H1 (cell line): ENCODE data around the gene TSPAN4. TPM values are rescaled to one million over a fixed set of nuclear protein-coding genes. Genes with fewer than 3 reads are reported as not detected.

ENCODE experiments used
- CTCF ChIA-PET: fragments of 300-600 bp; sonication (Branson Sonifier 250); formaldehyde crosslinking; loops from one replicate; lab custom pipeline; 2021; ENCODE audit not compliant: partially characterized antibody; lab: Charles Lee
- POLR2A ChIA-PET: fragments of 300-600 bp; sonication (Branson Sonifier 250); formaldehyde crosslinking; loops from one replicate; lab custom pipeline; 2021; ENCODE audit warnings: inconsistent platforms; ENCODE audit not compliant: partially characterized antibody; lab: Charles Lee
- DNase-seq, 2 experiments: peaks; one replicate each; pipeline versions ENCODE4 v3.0.0 to v3.0.0-alpha.2; 2010 to 2022; ENCODE audit warnings: low spot score in 2 of 2, low read depth in 1 of 2, mixed read lengths in 1 of 2
- FAIRE-seq: peaks from 2 replicates; lab custom pipeline; 2011; peaks lifted over from hg19 to GRCh38; lab: Jason Lieb, UNC
- H2AFZ ChIP-seq: 2 replicates; pipeline ENCODE4 v1.8.1; 2012; ENCODE audit warnings: low read length, inconsistent platforms
- H2AK5ac ChIP-seq: 2 replicates; pipeline ENCODE4 v1.6.1; 2013; ENCODE audit warnings: low read depth, low read length
- H2BK120ac ChIP-seq: replicated peaks from 2 replicates; pipeline ENCODE3; 2013; ENCODE audit warnings: low read depth, low read length, inconsistent platforms
- H2BK12ac ChIP-seq: 2 replicates; pipeline ENCODE4 v1.6.1; 2013; ENCODE audit warnings: low read depth, low read length
- H2BK15ac ChIP-seq: 2 replicates; pipeline ENCODE4 v1.6.1; 2013; ENCODE audit warnings: low read length
- H2BK20ac ChIP-seq: 2 replicates; pipeline ENCODE4 v1.6.1; 2013; ENCODE audit warnings: low read length
- H2BK5ac ChIP-seq: 2 replicates; pipeline ENCODE4 v1.6.1; 2013; ENCODE audit warnings: low read depth, low read length
- H3K14ac ChIP-seq: 2 replicates; pipeline ENCODE4 v1.6.1; 2013; ENCODE audit warnings: inconsistent platforms; ENCODE audit not compliant: insufficient read length
- H3K18ac ChIP-seq: 2 replicates; pipeline ENCODE4 v1.6.1; 2013; ENCODE audit warnings: low read length; ENCODE audit errors: extremely low read depth
- H3K23ac ChIP-seq: 2 replicates; pipeline ENCODE4 v1.6.1; 2013; ENCODE audit warnings: inconsistent platforms; ENCODE audit not compliant: insufficient read length
- H3K23me2 ChIP-seq: 2 replicates; pipeline ENCODE4 v1.6.1; 2013; ENCODE audit warnings: low read depth, low read length
- H3K27ac ChIP-seq: 2 replicates; pipeline ENCODE4 v1.6.1; 2011; ENCODE audit warnings: low read depth, low read length, inconsistent platforms
- H3K27me3 ChIP-seq, 4 experiments: replicated peaks in 1 of 4; 1 replicate in 1 of 4; 2 replicates in 3 of 4; pipeline versions ENCODE4 v1.6.1 to v1.8.1; 2011 to 2013; ENCODE audit warnings: low read length in 3 of 4, mild to moderate bottlenecking in 3 of 4, inconsistent platforms in 2 of 4, mixed read lengths in 2 of 4, moderate library complexity in 1 of 4; ENCODE audit not compliant: control insufficient read depth in 3 of 4, insufficient read depth in 3 of 4; ENCODE audit errors: extremely low read depth in 1 of 4
- H3K36me3 ChIP-seq, 4 experiments: 2 replicates each; pipeline versions ENCODE4 v1.6.1 to v1.8.1; 2011 to 2013; ENCODE audit warnings: mild to moderate bottlenecking in 4 of 4, low read length in 3 of 4, moderate library complexity in 2 of 4, control low read depth in 1 of 4, inconsistent platforms in 1 of 4; ENCODE audit not compliant: insufficient read depth in 4 of 4, control insufficient read depth in 2 of 4
- H3K4ac ChIP-seq: replicated peaks from 2 replicates; pipeline ENCODE3; 2013; ENCODE audit warnings: low read length, low read depth, mixed read lengths, inconsistent platforms; ENCODE audit not compliant: insufficient read length
- H3K4me1 ChIP-seq, 4 experiments: replicated peaks in 1 of 4; 1 replicate in 1 of 4; 2 replicates in 3 of 4; pipeline versions ENCODE4 v1.6.1 to v1.8.1; 2011 to 2013; ENCODE audit warnings: low read length in 3 of 4, inconsistent platforms in 2 of 4, mixed read lengths in 1 of 4; ENCODE audit not compliant: insufficient read depth in 4 of 4, control insufficient read depth in 3 of 4
- H3K4me2 ChIP-seq, 2 experiments: 2 replicates each; pipeline versions ENCODE4 v1.6.1 to v1.8.1; 2011 to 2013; ENCODE audit warnings: low read depth in 2 of 2, low read length in 2 of 2, control low read depth in 1 of 2, inconsistent platforms in 1 of 2, mild to moderate bottlenecking in 1 of 2; ENCODE audit not compliant: insufficient read depth in 1 of 2
- H3K4me3 ChIP-seq, 4 experiments: fragments of 200-600, 300-600 bp in 1 of 4; sonication (generic), shearing (Covaris generic), sonication (Bioruptor Twin) in 1 of 4; 2 replicates each; pipeline versions ENCODE4 v1.5.1 to v1.8.1; 2011 to 2016; ENCODE audit warnings: low read length in 4 of 4, low read depth in 3 of 4, control low read depth in 2 of 4, inconsistent platforms in 2 of 4, mild to moderate bottlenecking in 2 of 4, mixed read lengths in 1 of 4, moderate library complexity in 1 of 4; ENCODE audit not compliant: insufficient read depth in 2 of 4; ENCODE audit errors: extremely low read depth in 1 of 4
- H3K56ac ChIP-seq: replicated peaks from 2 replicates; pipeline ENCODE3; 2013; ENCODE audit warnings: low read depth, mild to moderate bottlenecking, mixed read lengths, low read length, inconsistent platforms; ENCODE audit not compliant: insufficient read length
- H3K79me1 ChIP-seq: 2 replicates; pipeline ENCODE4 v1.6.1; 2013; ENCODE audit warnings: low read depth, low read length, control low read depth
- H3K79me2 ChIP-seq, 2 experiments: 2 replicates each; pipeline versions ENCODE4 v1.6.1 to v1.8.1; 2012 to 2013; ENCODE audit warnings: low read length in 2 of 2, mild to moderate bottlenecking in 2 of 2, inconsistent platforms in 1 of 2; ENCODE audit not compliant: insufficient read depth in 2 of 2, control insufficient read depth in 1 of 2
- H3K9ac ChIP-seq, 4 experiments: replicated peaks in 1 of 4; 1 replicate in 1 of 4; 2 replicates in 3 of 4; pipeline versions ENCODE4 v1.6.1 to v1.8.1; 2011 to 2013; ENCODE audit warnings: low read depth in 3 of 4, low read length in 3 of 4, control low read depth in 2 of 4, mild to moderate bottlenecking in 2 of 4, moderate library complexity in 2 of 4, inconsistent platforms in 1 of 4; ENCODE audit errors: extremely low read depth in 1 of 4
- H3K9me3 ChIP-seq, 2 experiments: 2 replicates each; pipeline versions ENCODE4 v1.6.1 to v1.8.1; 2012 to 2013; ENCODE audit warnings: mild to moderate bottlenecking in 2 of 2, moderate library complexity in 2 of 2, control low read depth in 1 of 2, inconsistent platforms in 1 of 2, low read depth in 1 of 2, low read length in 1 of 2, mixed read lengths in 1 of 2; ENCODE audit not compliant: insufficient read depth in 2 of 2
- H4K20me1 ChIP-seq, 2 experiments: replicated peaks in 1 of 2; 2 replicates each; pipeline versions ENCODE3 to v1.8.1; 2011 to 2013; ENCODE audit warnings: inconsistent platforms in 2 of 2, low read length in 2 of 2, mild to moderate bottlenecking in 1 of 2; ENCODE audit not compliant: insufficient read depth in 2 of 2, control insufficient read depth in 1 of 2
- H4K5ac ChIP-seq: 2 replicates; pipeline ENCODE4 v1.6.1; 2013; ENCODE audit warnings: low read length, low read depth, mixed read lengths, inconsistent platforms; ENCODE audit not compliant: insufficient read length
- H4K8ac ChIP-seq: 2 replicates; pipeline ENCODE4 v1.8.0; 2013; ENCODE audit warnings: mild to moderate bottlenecking, moderate library complexity, low read length, inconsistent platforms; ENCODE audit not compliant: insufficient read depth; ENCODE audit errors: extremely low read depth
- H4K91ac ChIP-seq: replicated peaks from 2 replicates; pipeline ENCODE3; 2013; ENCODE audit warnings: low read length, mixed read lengths, inconsistent platforms; ENCODE audit not compliant: insufficient read length
- ASH2L ChIP-seq: fragments of 200-600, 300-600 bp; sonication (generic); IDR thresholded peaks from one replicate; pipeline ENCODE4 v1.7.1; 2017; ENCODE audit warnings: low read length
- E2F6 ChIP-seq: IDR thresholded peaks from 2 replicates; pipeline ENCODE4 v1.6.1; 2012; ENCODE audit warnings: inconsistent platforms
- MAX ChIP-seq: IDR thresholded peaks from 2 replicates; pipeline ENCODE4 v1.6.1; 2012; ENCODE audit warnings: inconsistent platforms
- WGBS, 2 experiments: shearing (Covaris generic) in 1 of 2; methylation state at CpG; one replicate each; pipeline versions ENCODE4 v1.1.6 to v1.1.7; 2013 to 2015; ENCODE audit warnings: low lambda C conversion rate in 2 of 2, mixed read lengths in 2 of 2, inconsistent platforms in 1 of 2, low coverage in 1 of 2, missing lambda C conversion rate in 1 of 2; ENCODE audit not compliant: insufficient replicate concordance in 2 of 2, insufficient coverage in 1 of 2, insufficient read length in 1 of 2; ENCODE audit errors: extremely low coverage in 1 of 2, missing lambda C conversion rate in 1 of 2; 5-methylcytosine and 5-hydroxymethylcytosine counted together
- polyA plus RNA-seq, 7 experiments: library from polyadenylated mRNA; depleted of rRNA in 3 of 7; stranded (reverse) in 5 of 7; unstranded in 2 of 7; fragments of >200 nt in 5 of 7; fragments of 200-250 nt in 2 of 7; gene quantifications; 1 replicate in 5 of 7; 2 replicates in 1 of 7; 4 replicates in 1 of 7; pipeline versions ENCODE4 v1.2.1 to v1.2.3, GENCODE V29; 2011 to 2013; ENCODE audit warnings: missing spikeins in 2 of 7, mixed read lengths in 2 of 7
- total RNA-seq: library from RNA; stranded (reverse); fragmentation: NEBNext Ultra II Directional; extraction: Animal tissue kit (Norgen Biotek cat#: 25700); gene quantifications from 2 replicates; pipeline ENCODE4 v1.2.1, GENCODE V29; 2021

TSPAN4 gene
- total and polyA plus RNA-seq, 2 of the 8 experiments (the other 6 are each of a cell fraction or from before 2014, with no cell fraction given): 74.1 to 145 TPM

DNA sequence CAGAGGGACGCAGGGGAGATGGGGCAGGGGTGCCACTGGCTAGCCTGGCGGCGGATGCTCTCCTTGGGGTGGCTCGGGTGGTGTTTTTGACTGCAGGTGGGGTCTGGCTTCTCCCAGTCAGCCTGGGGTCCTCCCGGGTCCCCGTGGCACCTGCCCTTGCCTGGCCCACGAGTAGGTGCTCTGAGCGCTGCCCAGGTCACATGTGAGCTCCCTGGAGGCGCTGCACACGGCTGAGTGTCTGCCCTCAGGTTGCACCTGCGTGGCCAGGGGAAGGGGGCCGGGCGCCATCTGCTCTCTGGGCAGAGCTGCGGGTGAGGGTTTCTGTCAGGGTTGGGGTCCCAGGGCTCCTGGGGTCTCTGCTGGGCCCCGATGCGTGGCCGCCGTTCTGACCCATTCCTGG lies 5.2 kb downstream of the TSPAN4 start:
- no peak overlapping the region for H2BK15ac ChIP-seq
- H2BK5ac ChIP-seq: no peak overlapping the region
- no peak overlapping the region for H3K56ac ChIP-seq
- no peaks in the 10 kb centered on the region for H3K79me1 ChIP-seq
- H3K27ac ChIP-seq: no peak overlapping the region
- no peak overlapping the region for H4K91ac ChIP-seq
- H2AFZ ChIP-seq: no peak overlapping the region
- H4K8ac ChIP-seq: no peak overlapping the region
- DNase-seq: no peak
- no peaks in the 10 kb centered on the region for H3K36me3 ChIP-seq
- no peak overlapping the region for H3K4me2 ChIP-seq
- H3K9me3 ChIP-seq: no peaks in the 10 kb centered on the region
- H3K4ac ChIP-seq: no peak overlapping the region
- H2BK20ac ChIP-seq: no peak overlapping the region; the same call in 1 of the 2 replicates
- TF ChIP-seq MAX (no peak), E2F6 (no peak), ASH2L (no peak)
- no peak overlapping the region for H2BK12ac ChIP-seq
- H3K4me3 ChIP-seq: no peak overlapping the region
- H4K20me1 ChIP-seq: peaks cover 13 to 25% of the 10 kb centered on the region in 2 experiments
- H2AK5ac ChIP-seq: no peak overlapping the region
- ChIA-PET POLR2A (interaction anchor here (0.7 to 40.4 kb wide), 4 partner anchors 9 to 37 kb away, joined by 4 to 1917 read pairs (median 120); partner anchors contain the start of genes CD151, CEND1, CRACR2B and PIDD1), CTCF (interaction anchor here (0.6 to 6.7 kb wide), 32 partner anchors 9 to 699 kb away, joined by 3 to 74 read pairs (median 4); partner anchors contain the start of genes CEND1, CRACR2B, PIDD1 and PNPLA2)
- H3K27me3 ChIP-seq: peaks cover 0 to 2% (median 0%) of the 10 kb centered on the region in 4 experiments; a peak in 4 of 7 replicates
- no peak overlapping the region for H3K14ac ChIP-seq
- H4K5ac ChIP-seq: no peak overlapping the region
- peaks cover 28% of the 10 kb centered on the region; the same call in 1 of the 2 replicates for H3K23me2 ChIP-seq
- H3K18ac ChIP-seq: no peak overlapping the region
- H3K4me1 ChIP-seq: peaks cover 0 to 47% (median 32%) of the 10 kb centered on the region in 4 experiments; a peak in 6 of 7 replicates
- peaks cover 0 to 12% of the 10 kb centered on the region in 2 experiments; a peak in 1 of 4 replicates for H3K79me2 ChIP-seq
- no peak overlapping the region for H2BK120ac ChIP-seq
- FAIRE-seq: no peak
- no peak overlapping the region for H3K23ac ChIP-seq
- 95% methylated on average over 15 of the region's 18 CpGs; no CpG with 5 or more reads in 1 of the 2 experiments for WGBS, 2 experiments
- no peak overlapping the region for H3K9ac ChIP-seq
